ENCODE data around the gene ZNF593. TPM values are rescaled to one million over a fixed set of nuclear protein-coding genes. Genes with fewer than 3 reads are reported as not detected.

Gene ZNF593
- total RNA-seq, 1 donor from 2014 or later = 80.4 TPM

DNA sequence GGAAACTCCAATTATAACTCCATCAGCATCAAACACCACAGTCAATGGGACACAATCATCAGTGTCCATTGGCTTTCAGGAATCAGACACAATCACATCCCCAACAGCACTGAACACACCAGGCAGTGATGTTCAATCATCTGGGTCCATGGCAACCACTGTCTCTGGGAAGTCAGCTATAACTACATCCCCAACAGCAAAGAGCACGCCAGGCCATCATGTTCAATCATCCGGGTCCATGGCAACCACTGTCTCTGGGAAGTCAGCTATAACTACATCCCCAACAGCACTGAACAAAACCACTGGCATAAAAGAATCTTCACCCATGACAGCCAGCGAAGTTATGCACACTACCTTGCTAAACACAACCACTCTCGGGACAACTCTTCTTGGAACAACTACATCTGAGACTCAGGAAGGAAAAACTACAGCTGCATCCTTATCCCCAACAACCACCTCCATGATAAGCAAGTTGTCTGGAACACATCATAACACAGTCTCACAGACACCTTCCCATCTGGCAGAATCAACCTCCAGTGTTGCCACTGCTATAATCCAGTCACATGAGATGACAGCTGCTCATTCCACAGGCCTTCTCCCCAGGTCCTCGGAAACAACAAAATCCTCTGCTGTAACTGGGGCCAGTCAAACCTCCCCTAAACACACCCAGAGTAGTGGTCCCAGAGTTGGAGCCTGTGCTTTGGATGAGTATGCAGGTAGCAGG lies 40.6 kb downstream of the ZNF593 start:
- no peak for DNase-seq (ENCODE audit: low read depth)
- no peak overlapping the region for H3K4me3 ChIP-seq (ENCODE audit: low read depth, low read length)
- TF ChIP-seq, protein P1, sequence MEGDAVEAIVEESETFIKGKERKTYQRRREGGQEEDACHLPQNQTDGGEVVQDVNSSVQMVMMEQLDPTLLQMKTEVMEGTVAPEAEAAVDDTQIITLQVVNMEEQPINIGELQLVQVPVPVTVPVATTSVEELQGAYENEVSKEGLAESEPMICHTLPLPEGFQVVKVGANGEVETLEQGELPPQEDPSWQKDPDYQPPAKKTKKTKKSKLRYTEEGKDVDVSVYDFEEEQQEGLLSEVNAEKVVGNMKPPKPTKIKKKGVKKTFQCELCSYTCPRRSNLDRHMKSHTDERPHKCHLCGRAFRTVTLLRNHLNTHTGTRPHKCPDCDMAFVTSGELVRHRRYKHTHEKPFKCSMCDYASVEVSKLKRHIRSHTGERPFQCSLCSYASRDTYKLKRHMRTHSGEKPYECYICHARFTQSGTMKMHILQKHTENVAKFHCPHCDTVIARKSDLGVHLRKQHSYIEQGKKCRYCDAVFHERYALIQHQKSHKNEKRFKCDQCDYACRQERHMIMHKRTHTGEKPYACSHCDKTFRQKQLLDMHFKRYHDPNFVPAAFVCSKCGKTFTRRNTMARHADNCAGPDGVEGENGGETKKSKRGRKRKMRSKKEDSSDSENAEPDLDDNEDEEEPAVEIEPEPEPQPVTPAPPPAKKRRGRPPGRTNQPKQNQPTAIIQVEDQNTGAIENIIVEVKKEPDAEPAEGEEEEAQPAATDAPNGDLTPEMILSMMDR (conservative IDR thresholded peaks at IDR 0.05; ENCODE audit: low read depth, low read length) = no peak

DNA sequence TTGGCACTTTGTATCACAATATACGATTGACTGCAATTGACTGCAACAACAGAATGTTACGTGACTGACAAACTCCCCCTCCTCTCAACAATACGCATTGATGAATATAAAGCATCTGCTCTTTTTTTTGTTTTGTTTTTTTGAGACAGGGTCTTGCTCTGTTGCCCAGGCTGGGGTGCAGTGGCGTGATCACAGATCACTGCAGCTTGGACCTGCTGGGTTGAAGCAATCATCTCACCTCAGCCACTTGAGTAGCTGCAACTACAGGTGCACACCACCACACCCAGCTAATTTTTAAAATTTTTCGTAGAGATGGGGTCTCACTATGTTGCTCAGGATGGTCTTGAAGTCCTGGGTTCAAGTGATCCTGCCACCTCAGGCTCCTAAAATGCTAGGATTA lies 43.0 kb downstream of the ZNF593 start:
- no peak overlapping the region for H3K4me3 ChIP-seq (ENCODE audit: low read depth, low read length)
- no peak for DNase-seq (ENCODE audit: low read depth)
- TF ChIP-seq, protein P1 (conservative IDR thresholded peaks at IDR 0.05; ENCODE audit: low read depth, low read length) = no peak

DNA sequence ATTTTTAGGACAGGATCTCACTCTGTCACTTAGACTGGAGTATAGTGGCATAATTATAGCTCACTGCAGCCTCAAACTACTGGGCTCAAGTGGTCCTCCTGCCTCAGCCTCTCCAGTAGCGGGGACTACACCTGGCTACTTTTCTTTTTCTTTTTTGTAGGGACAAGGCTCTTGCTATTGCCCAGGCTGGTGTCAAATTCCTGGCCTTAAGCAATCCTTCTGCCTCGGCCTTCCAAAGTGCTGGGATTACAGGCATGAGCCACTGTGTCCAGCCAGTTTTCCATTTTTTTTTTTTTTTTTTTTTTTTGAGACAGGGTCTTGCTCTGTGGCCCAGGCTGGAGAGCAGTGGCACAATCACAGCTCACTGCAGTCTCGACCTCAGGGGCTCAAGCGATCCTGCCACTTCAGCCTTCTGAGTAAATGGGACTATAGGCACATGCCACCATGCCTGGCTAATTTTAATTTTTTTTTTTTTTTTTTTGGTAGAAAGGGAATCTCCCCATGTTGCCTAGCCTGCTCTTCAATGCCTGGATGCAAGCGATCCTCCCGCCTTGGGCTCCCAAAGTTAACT lies 43.7 kb downstream of the ZNF593 start:
- no peak for DNase-seq (ENCODE audit: low read depth)
- TF ChIP-seq, protein P1 (conservative IDR thresholded peaks at IDR 0.05; ENCODE audit: low read depth, low read length) = no peak
- no peak overlapping the region for H3K4me3 ChIP-seq (ENCODE audit: low read depth, low read length)

DNA sequence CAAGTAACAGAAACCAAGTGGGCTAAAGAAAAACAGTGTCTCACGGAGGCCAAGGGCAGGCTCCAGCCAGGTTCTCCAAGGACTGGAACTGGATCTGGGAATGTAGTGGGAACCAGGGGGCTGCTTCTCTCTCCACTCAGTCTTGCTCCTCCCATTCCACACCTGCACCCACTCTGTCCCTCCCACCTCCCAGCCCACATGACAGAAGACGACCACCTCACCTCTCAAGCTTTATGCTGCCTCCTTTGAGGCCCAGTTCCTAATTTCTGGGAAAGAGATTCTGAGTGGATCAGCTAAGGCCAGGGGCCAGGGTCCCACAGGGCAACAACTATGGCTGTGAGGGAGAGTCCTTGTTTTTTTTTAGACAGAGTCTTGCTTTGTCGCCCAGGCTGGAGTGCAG lies 45.5 kb downstream of the ZNF593 start:
- no peak for DNase-seq (ENCODE audit: low read depth)
- TF ChIP-seq, protein P1 (conservative IDR thresholded peaks at IDR 0.05; ENCODE audit: low read depth, low read length) = no peak
- no peak overlapping the region for H3K4me3 ChIP-seq (ENCODE audit: low read depth, low read length)

DNA sequence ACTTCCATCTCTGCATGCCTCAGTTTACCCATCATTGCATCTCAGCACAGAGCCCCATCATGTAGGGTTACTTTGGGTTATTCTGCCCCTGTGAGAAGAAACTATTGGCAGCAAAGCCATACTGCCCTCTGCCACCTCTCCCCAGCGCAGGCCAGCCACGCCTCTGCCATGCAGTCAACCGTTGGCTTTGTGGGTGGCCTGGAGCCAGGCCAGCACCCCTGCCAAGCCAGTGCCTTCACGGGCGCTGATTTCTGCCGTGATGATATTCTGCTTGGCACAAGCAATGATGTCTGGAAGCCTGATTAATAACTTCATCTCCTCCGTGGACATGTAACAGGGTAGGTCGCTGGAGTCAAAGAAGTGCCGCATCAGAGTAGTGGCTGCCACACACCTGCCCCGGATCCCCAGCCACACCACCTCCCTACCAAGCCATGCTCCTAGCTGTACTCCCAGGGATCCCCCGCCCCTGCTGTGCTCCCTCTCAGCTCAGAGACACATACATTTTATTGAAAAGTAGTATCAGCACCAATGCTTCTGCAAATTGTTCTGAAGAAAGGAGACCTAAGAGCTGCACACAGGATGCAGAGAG lies 49.3 kb downstream of the ZNF593 start:
- H3K4me3 ChIP-seq (ENCODE audit: low read depth, low read length) = no peak overlapping the region
- TF ChIP-seq, protein P1 (conservative IDR thresholded peaks at IDR 0.05; ENCODE audit: low read depth, low read length) = no peak
- DNase-seq (ENCODE audit: low read depth) = no peak

Other genes starting within 250 kb of the ZNF593 start
- gene PAFAH2, start 171.8 kb upstream of the ZNF593 start, total RNA-seq = 11.6 and 12.0 TPM in 2 replicates
- gene EXTL1, start 148.1 kb upstream of the ZNF593 start, total RNA-seq = 0.07 and 0.12 TPM in 2 replicates
- gene SLC30A2, start 123.8 kb upstream of the ZNF593 start, total RNA-seq = not detected in 2 replicates
- not detected in 2 replicates for gene TRIM63, start 102.3 kb upstream of the ZNF593 start, total RNA-seq
- 3.0 and 12.3 TPM in 2 replicates for gene PDIK1L, start 58.1 kb upstream of the ZNF593 start, total RNA-seq
- not detected in 2 replicates for gene FAM110D, start 10.8 kb upstream of the ZNF593 start, total RNA-seq
- not detected in 2 replicates for gene C1orf232, start 945 bp upstream of the ZNF593 start, total RNA-seq
- gene ZNF593OS, start 1.9 kb downstream of the ZNF593 start, total RNA-seq = not detected in 2 replicates
- 6.7 and 14.8 TPM in 2 replicates for gene CNKSR1, start 7.6 kb downstream of the ZNF593 start, total RNA-seq
- not detected in 2 replicates for gene CATSPER4, start 20.7 kb downstream of the ZNF593 start, total RNA-seq
- gene CEP85, start 64.3 kb downstream of the ZNF593 start, total RNA-seq = 14.6 and 20.8 TPM in 2 replicates
- gene SH3BGRL3, start 110.2 kb downstream of the ZNF593 start, total RNA-seq = 119 and 184 TPM in 2 replicates
- gene UBXN11, start 136.7 kb downstream of the ZNF593 start, total RNA-seq = 3.8 and 4.8 TPM in 2 replicates
- not detected in 2 replicates for gene CD52, start 148.1 kb downstream of the ZNF593 start, total RNA-seq
- gene CRYBG2, start 184.2 kb downstream of the ZNF593 start, total RNA-seq = 2.8 and 9.3 TPM in 2 replicates
- not detected in 2 replicates for gene ZNF683, start 202.8 kb downstream of the ZNF593 start, total RNA-seq
- gene LIN28A, start 240.9 kb downstream of the ZNF593 start, total RNA-seq = not detected in 2 replicates